Vagina (tissue), 2 donors: ENCODE results near the gene SEMA4D. TPM values are rescaled to one million over a fixed set of nuclear protein-coding genes. Genes with fewer than 3 reads are reported as not detected.

Source experiments
- DNase-seq, 2 donors: peaks; one replicate each; pipeline ENCODE4 v3.0.0-alpha.2; 2017; ENCODE audit errors: extremely low spot score in 2 of 2
- H3K27ac ChIP-seq: fragments of 200-600 bp; sonication (generic); one replicate; pipeline ENCODE4 v1.5.1; 2019
- H3K27me3 ChIP-seq: fragments of 200-600 bp; sonication (generic); one replicate; pipeline ENCODE4 v1.5.1; 2019
- H3K36me3 ChIP-seq, 2 donors: fragments of 200-600 bp; sonication (generic); one replicate each; pipeline ENCODE4 v1.5.1; 2017 to 2019
- H3K4me1 ChIP-seq: fragments of 200-600 bp; sonication (generic); one replicate; pipeline ENCODE4 v1.5.1; 2019
- H3K4me3 ChIP-seq, 2 donors: fragments of 200-600 bp; sonication (generic); 1 replicate in 1 of 2; 2 replicates in 1 of 2; pipeline ENCODE4 v1.5.1; 2016 to 2019
- H3K9me3 ChIP-seq: fragments of 200-600 bp; sonication (generic); one replicate; pipeline ENCODE4 v1.5.1; 2019
- CTCF ChIP-seq, 3 experiments: fragments of 450-650 bp in 2 of 3; fragments of 200-600 bp in 1 of 3; sonication (generic) in 1 of 3; IDR thresholded peaks; one replicate each; pipeline ENCODE4 v1.5.1; 2017 to 2019; ENCODE audit warnings: antibody characterized with exemption in 3 of 3, mild to moderate bottlenecking in 2 of 3, moderate library complexity in 2 of 3
- POLR2A ChIP-seq, 2 donors: fragments of 450-650 bp; IDR thresholded peaks; one replicate each; pipeline ENCODE4 v1.6.1; 2017; ENCODE audit warnings: antibody characterized with exemption in 2 of 2, mild to moderate bottlenecking in 2 of 2, moderate library complexity in 2 of 2
- POLR2AphosphoS5 ChIP-seq, 2 donors: sonication (generic); formaldehyde crosslinking; IDR thresholded peaks; one replicate each; pipeline ENCODE4 v1.9.0; 2017; ENCODE audit warnings: antibody characterized with exemption in 2 of 2, mild to moderate bottlenecking in 2 of 2, low read depth in 1 of 2; ENCODE audit not compliant: insufficient read depth in 1 of 2
- intact Hi-C: fragments of 100-400 bp; cut with DNase I; formaldehyde crosslinking; loops from one replicate; pipeline ENCODE4 v1.15.1; 2023
- total RNA-seq: library from RNA; depleted of rRNA; stranded (reverse); fragments of >200 nt; gene quantifications from one replicate; pipeline ENCODE4 v1.2.3, GENCODE V29; 2016

Gene SEMA4D
- total RNA-seq, 1 donor from 2014 or later: 39.3 TPM

GRCh38 chr9:89361031-89361430, 136.9 kb downstream of the SEMA4D start:
- no peak overlapping the region for H3K4me3 ChIP-seq
- no peaks in the 10 kb centered on the region for H3K27me3 ChIP-seq
- intact Hi-C loops: no loop called here
- H3K4me1 ChIP-seq: peaks cover 9% of the 10 kb centered on the region
- H3K27ac ChIP-seq: no peak overlapping the region
- DNase-seq: no peak
- H3K9me3 ChIP-seq: no peaks in the 10 kb centered on the region
- TF ChIP-seq POLR2AphosphoS5 (IDR thresholded peaks at IDR 0.05; ENCODE audit: insufficient read depth in 1 of 2, low read depth in 1 of 2) (no peak), POLR2A (IDR thresholded peaks at IDR 0.05) (no peak), CTCF (IDR thresholded peaks at IDR 0.05) (no peak)
- peaks cover 0 to 59% of the 10 kb centered on the region in 2 donors for H3K36me3 ChIP-seq

GRCh38 chr9:89360465-89360864, 137.4 kb downstream of the SEMA4D start:
- Histone ChIP-seq H3K27me3 (no peaks in the 10 kb centered on the region), H3K36me3 (peaks cover 0 to 64% of the 10 kb centered on the region in 2 donors), H3K4me1 (peaks cover 9% of the 10 kb centered on the region), H3K27ac (no peak overlapping the region), H3K9me3 (no peaks in the 10 kb centered on the region), H3K4me3 (no peak overlapping the region)
- TF ChIP-seq CTCF (IDR thresholded peaks at IDR 0.05) (no peak), POLR2AphosphoS5 (IDR thresholded peaks at IDR 0.05; ENCODE audit: insufficient read depth in 1 of 2, low read depth in 1 of 2) (no peak), POLR2A (IDR thresholded peaks at IDR 0.05) (no peak)
- intact Hi-C loops: no loop called here
- DNase-seq: no peak

- no peak for DNase-seq
- no peak overlapping the region for H3K27ac ChIP-seq
- no peaks in the 10 kb centered on the region for H3K9me3 ChIP-seq
- intact Hi-C loops: no loop called here
- H3K4me1 ChIP-seq: peaks cover 9% of the 10 kb centered on the region
- H3K4me3 ChIP-seq: no peak overlapping the region
- H3K27me3 ChIP-seq: no peaks in the 10 kb centered on the region
- peaks cover 0 to 71% of the 10 kb centered on the region in 2 donors for H3K36me3 ChIP-seq
- no peak for TF ChIP-seq POLR2A (IDR thresholded peaks at IDR 0.05)
- no peak for TF ChIP-seq POLR2AphosphoS5 (IDR thresholded peaks at IDR 0.05; ENCODE audit: insufficient read depth in 1 of 2, low read depth in 1 of 2)
- no peak for TF ChIP-seq CTCF (IDR thresholded peaks at IDR 0.05)
These were observed 138.1 kb downstream of the SEMA4D start for GRCh38 chr9:89359751-89360261.

- intact Hi-C loops: no loop called here
- no peaks in the 10 kb centered on the region for H3K9me3 ChIP-seq
- no peak overlapping the region for H3K27ac ChIP-seq
- no peaks in the 10 kb centered on the region for H3K27me3 ChIP-seq
- no peak for DNase-seq
- TF ChIP-seq CTCF (IDR thresholded peaks at IDR 0.05) (no peak), POLR2A (IDR thresholded peaks at IDR 0.05) (no peak), POLR2AphosphoS5 (IDR thresholded peaks at IDR 0.05; ENCODE audit: insufficient read depth in 1 of 2, low read depth in 1 of 2) (no peak)
- H3K4me1 ChIP-seq: peaks cover 9% of the 10 kb centered on the region
- no peak overlapping the region for H3K4me3 ChIP-seq
- H3K36me3 ChIP-seq: peaks cover 0 to 79% of the 10 kb centered on the region in 2 donors
These were observed 138.9 kb downstream of the SEMA4D start for GRCh38 chr9:89358985-89359384.

GRCh38 chr9:89358376-89358916, 139.5 kb downstream of the SEMA4D start:
- DNase-seq: no peak
- Histone ChIP-seq H3K9me3 (no peaks in the 10 kb centered on the region), H3K27ac (no peak overlapping the region), H3K27me3 (no peaks in the 10 kb centered on the region), H3K36me3 (peaks cover 0 to 85% of the 10 kb centered on the region in 2 donors), H3K4me3 (no peak overlapping the region), H3K4me1 (peaks cover 9% of the 10 kb centered on the region)
- intact Hi-C loops: no loop called here
- no peak for TF ChIP-seq POLR2A (IDR thresholded peaks at IDR 0.05)
- no peak for TF ChIP-seq POLR2AphosphoS5 (IDR thresholded peaks at IDR 0.05; ENCODE audit: insufficient read depth in 1 of 2, low read depth in 1 of 2)
- no peak for TF ChIP-seq CTCF (IDR thresholded peaks at IDR 0.05)
